WTC11 (cell line): ENCODE results near the gene ALX4. TPM values are rescaled to one million over a fixed set of nuclear protein-coding genes. Genes with fewer than 3 reads are reported as not detected.

Source experiments
- ATAC-seq: fragments of 200-7000 bp; cut with Tn5 transposase; 2 replicates; pipeline ENCODE4 v1.10.0; 2021; ENCODE audit warnings: mild to moderate bottlenecking, moderate library complexity
- CTCF ChIA-PET: fragments of 300-600 bp; sonication (Branson Sonifier 250); formaldehyde crosslinking; loops from one replicate; lab custom pipeline; 2021; ENCODE audit warnings: antibody characterized with exemption; lab: Charles Lee
- POLR2A ChIA-PET: fragments of 350-600 bp; sonication (Branson Sonifier 250); formaldehyde crosslinking; loops from one replicate; lab custom pipeline; 2021; ENCODE audit warnings: antibody characterized with exemption; lab: Charles Lee
- DNase-seq: peaks from one replicate; pipeline ENCODE4 v3.0.0; 2021; ENCODE audit warnings: low spot score
- H3K27ac Mint-ChIP-seq: 2 replicates; pipeline ENCODE4 v1.8.0; 2021; ENCODE audit warnings: mixed read lengths
- H3K27me3 Mint-ChIP-seq: 2 replicates; pipeline ENCODE4 v1.8.0; 2021; ENCODE audit warnings: low read depth, mild to moderate bottlenecking, moderate library complexity, mixed read lengths
- H3K36me3 Mint-ChIP-seq: 2 replicates; pipeline ENCODE4 v1.8.0; 2021; ENCODE audit warnings: mixed read lengths
- H3K4me1 Mint-ChIP-seq: 2 replicates; pipeline ENCODE4 v1.8.0; 2022; ENCODE audit warnings: mixed read lengths
- H3K4me3 Mint-ChIP-seq: 2 replicates; pipeline ENCODE4 v1.8.0; 2021; ENCODE audit warnings: mild to moderate bottlenecking, moderate library complexity, mixed read lengths
- H3K9me3 Mint-ChIP-seq: 2 replicates; pipeline ENCODE4 v1.8.0; 2021; ENCODE audit warnings: mixed read lengths
- ATF1 ChIP-seq: sonication (generic); formaldehyde crosslinking; IDR thresholded peaks from 2 replicates; pipeline ENCODE4 v1.8.1; 2023; ENCODE audit warnings: mild to moderate bottlenecking, moderate library complexity, missing genetic modification reagents
- CBFB ChIP-seq: sonication (generic); formaldehyde crosslinking; IDR thresholded peaks from 2 replicates; pipeline ENCODE4 v1.8.1; 2022; ENCODE audit warnings: mild to moderate bottlenecking, low read depth, missing genetic modification reagents
- ELF4 ChIP-seq: sonication (generic); formaldehyde crosslinking; IDR thresholded peaks from 2 replicates; pipeline ENCODE4 v1.8.1; 2022; ENCODE audit warnings: low read depth, mild to moderate bottlenecking, moderate library complexity, missing genetic modification reagents
- FOXJ3 ChIP-seq: sonication (generic); formaldehyde crosslinking; IDR thresholded peaks from 2 replicates; pipeline ENCODE4 v1.9.0; 2021; ENCODE audit warnings: missing genetic modification reagents, mild to moderate bottlenecking, borderline replicate concordance
- FOXP1 ChIP-seq: sonication (generic); formaldehyde crosslinking; IDR thresholded peaks from 2 replicates; pipeline ENCODE4 v1.8.0; 2022; ENCODE audit warnings: missing genetic modification reagents, mild to moderate bottlenecking, moderate library complexity, borderline replicate concordance
- HMGA2 ChIP-seq: fragments of 250-450 bp; sonication (Bioruptor Pico); IDR thresholded peaks from 2 replicates; pipeline ENCODE4 v1.4.0; 2021; ENCODE audit warnings: mild to moderate bottlenecking, moderate library complexity
- KAT7 ChIP-seq: sonication (generic); formaldehyde crosslinking; IDR thresholded peaks from 2 replicates; pipeline ENCODE4 v1.8.1; 2023; ENCODE audit warnings: missing genetic modification reagents, mild to moderate bottlenecking, borderline replicate concordance
- NFE2L1 ChIP-seq: sonication (generic); formaldehyde crosslinking; IDR thresholded peaks from 2 replicates; pipeline ENCODE4 v1.8.1; 2023; ENCODE audit warnings: missing genetic modification reagents
- PRRX2 ChIP-seq: fragments of 250-450 bp; sonication (Bioruptor Pico); IDR thresholded peaks from 2 replicates; pipeline ENCODE4 v1.8.0; 2021; ENCODE audit warnings: mild to moderate bottlenecking
- RORB ChIP-seq: fragments of 250-450 bp; sonication (Bioruptor Pico); IDR thresholded peaks from 2 replicates; pipeline ENCODE4 v1.9.0; 2021; ENCODE audit warnings: mild to moderate bottlenecking
- SMAD4 ChIP-seq: sonication (generic); formaldehyde crosslinking; IDR thresholded peaks from 2 replicates; pipeline ENCODE4 v1.8.0; 2022; ENCODE audit warnings: mild to moderate bottlenecking, missing genetic modification reagents
- TEAD1 ChIP-seq: sonication (generic); formaldehyde crosslinking; IDR thresholded peaks from 2 replicates; pipeline ENCODE4 v1.8.0; 2022; ENCODE audit warnings: mild to moderate bottlenecking, missing genetic modification reagents
- ZNF121 ChIP-seq: sonication (generic); formaldehyde crosslinking; IDR thresholded peaks from 2 replicates; pipeline ENCODE4 v1.8.0; 2023; ENCODE audit warnings: missing genetic modification reagents
- ZNF317 ChIP-seq: sonication (generic); formaldehyde crosslinking; IDR thresholded peaks from 2 replicates; pipeline ENCODE4 v1.8.1; 2023; ENCODE audit warnings: low read depth, mild to moderate bottlenecking, moderate library complexity, missing genetic modification reagents, borderline replicate concordance
- ZNF396 ChIP-seq: fragments of 250-450 bp; sonication (Bioruptor Pico); IDR thresholded peaks from 2 replicates; pipeline ENCODE4 v1.8.0; 2021; ENCODE audit warnings: mild to moderate bottlenecking, moderate library complexity, borderline replicate concordance
- total RNA-seq: library from RNA; stranded (reverse); gene quantifications from 3 replicates; pipeline ENCODE4 v1.2.3, GENCODE V29; 2021
- TF ChIP-seq, protein P1 (sequence below): fragments of 250-450 bp; sonication (Bioruptor Pico); IDR thresholded peaks from 2 replicates; pipeline ENCODE4 v1.9.0; 2021; ENCODE audit warnings: moderate library complexity, mild to moderate bottlenecking, inconsistent platforms, borderline replicate concordance
- TF ChIP-seq, protein P2 (sequence below): sonication (generic); formaldehyde crosslinking; IDR thresholded peaks from 2 replicates; pipeline ENCODE4 v1.8.0; 2023; ENCODE audit warnings: missing genetic modification reagents, mild to moderate bottlenecking, borderline replicate concordance
- TF ChIP-seq, protein P3 (sequence below): fragments of 250-450 bp; sonication (Bioruptor Pico); conservative IDR thresholded peaks from 2 replicates; pipeline ENCODE4 v1.9.0; 2021; ENCODE audit warnings: mild to moderate bottlenecking
- TF ChIP-seq, protein P4 (sequence below): sonication (generic); formaldehyde crosslinking; IDR thresholded peaks from 2 replicates; pipeline ENCODE4 v1.8.1; 2023; ENCODE audit warnings: mild to moderate bottlenecking, missing genetic modification reagents, moderate library complexity
- TF ChIP-seq, protein P5 (sequence below): sonication (generic); formaldehyde crosslinking; IDR thresholded peaks from 2 replicates; pipeline ENCODE4 v1.8.0; 2022; ENCODE audit warnings: missing genetic modification reagents

ALX4 gene
- total RNA-seq, 1 experiment from 2014 or later: not detected

DNA sequence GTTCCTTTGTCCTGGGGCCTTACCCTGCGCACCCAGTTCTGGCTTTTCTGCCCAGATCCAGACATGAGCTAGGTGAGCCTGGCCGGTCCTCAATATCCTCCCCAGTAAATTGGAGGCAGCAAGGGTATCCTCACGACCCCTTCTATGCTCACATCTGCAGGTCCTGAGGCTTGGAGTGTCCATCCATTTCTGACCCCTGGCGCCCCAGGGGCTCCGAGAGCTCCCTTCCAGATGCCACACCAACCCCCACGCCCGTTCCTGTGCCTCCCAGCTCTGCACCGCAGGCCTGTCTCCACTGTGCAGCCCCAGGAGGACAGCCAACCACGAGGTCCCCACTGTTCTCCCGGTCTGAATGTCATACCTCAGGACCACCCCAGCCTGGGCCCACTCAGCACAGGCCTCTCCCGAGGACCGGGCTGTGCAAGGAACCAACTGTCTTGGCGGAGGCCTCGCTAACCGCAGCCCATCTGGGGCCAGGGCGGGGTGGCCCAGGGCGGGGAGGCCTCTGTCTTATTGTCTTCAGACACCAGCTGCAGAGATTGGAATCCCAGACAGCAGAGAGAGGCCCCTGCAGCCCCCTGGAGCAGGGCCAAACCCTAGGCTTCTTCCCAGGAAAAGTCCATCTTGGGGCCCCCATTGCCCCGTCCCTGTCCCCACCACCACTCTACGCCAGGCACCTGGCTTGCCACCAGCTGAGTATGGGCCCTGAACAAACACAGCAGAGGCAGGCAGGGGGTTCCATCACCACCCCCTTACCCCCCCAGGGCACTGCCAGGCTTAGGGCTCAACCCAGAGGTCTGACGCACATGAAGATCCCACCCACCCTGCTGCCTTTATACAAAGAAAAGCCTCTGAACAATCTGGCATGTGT is 39.3 kb downstream of the ALX4 start (continued):
- TF ChIP-seq ELF4 (CRISPR knock-in tag): no peak
- TF ChIP-seq HMGA2 (CRISPR knock-in tag): no peak
- TF ChIP-seq KAT7 (CRISPR knock-in tag): no peak
- TF ChIP-seq FOXJ3 (CRISPR knock-in tag): no peak
- TF ChIP-seq, protein P1, sequence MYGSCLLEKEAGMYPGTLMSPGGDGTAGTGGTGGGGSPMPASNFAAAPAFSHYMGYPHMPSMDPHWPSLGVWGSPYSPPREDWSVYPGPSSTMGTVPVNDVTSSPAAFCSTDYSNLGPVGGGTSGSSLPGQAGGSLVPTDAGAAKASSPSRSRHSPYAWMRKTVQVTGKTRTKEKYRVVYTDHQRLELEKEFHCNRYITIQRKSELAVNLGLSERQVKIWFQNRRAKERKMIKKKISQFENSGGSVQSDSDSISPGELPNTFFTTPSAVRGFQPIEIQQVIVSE: no peak
- no peak for TF ChIP-seq PRRX2 (CRISPR knock-in tag)
- no peak for TF ChIP-seq TEAD1 (CRISPR knock-in tag)
- TF ChIP-seq, protein P2, sequence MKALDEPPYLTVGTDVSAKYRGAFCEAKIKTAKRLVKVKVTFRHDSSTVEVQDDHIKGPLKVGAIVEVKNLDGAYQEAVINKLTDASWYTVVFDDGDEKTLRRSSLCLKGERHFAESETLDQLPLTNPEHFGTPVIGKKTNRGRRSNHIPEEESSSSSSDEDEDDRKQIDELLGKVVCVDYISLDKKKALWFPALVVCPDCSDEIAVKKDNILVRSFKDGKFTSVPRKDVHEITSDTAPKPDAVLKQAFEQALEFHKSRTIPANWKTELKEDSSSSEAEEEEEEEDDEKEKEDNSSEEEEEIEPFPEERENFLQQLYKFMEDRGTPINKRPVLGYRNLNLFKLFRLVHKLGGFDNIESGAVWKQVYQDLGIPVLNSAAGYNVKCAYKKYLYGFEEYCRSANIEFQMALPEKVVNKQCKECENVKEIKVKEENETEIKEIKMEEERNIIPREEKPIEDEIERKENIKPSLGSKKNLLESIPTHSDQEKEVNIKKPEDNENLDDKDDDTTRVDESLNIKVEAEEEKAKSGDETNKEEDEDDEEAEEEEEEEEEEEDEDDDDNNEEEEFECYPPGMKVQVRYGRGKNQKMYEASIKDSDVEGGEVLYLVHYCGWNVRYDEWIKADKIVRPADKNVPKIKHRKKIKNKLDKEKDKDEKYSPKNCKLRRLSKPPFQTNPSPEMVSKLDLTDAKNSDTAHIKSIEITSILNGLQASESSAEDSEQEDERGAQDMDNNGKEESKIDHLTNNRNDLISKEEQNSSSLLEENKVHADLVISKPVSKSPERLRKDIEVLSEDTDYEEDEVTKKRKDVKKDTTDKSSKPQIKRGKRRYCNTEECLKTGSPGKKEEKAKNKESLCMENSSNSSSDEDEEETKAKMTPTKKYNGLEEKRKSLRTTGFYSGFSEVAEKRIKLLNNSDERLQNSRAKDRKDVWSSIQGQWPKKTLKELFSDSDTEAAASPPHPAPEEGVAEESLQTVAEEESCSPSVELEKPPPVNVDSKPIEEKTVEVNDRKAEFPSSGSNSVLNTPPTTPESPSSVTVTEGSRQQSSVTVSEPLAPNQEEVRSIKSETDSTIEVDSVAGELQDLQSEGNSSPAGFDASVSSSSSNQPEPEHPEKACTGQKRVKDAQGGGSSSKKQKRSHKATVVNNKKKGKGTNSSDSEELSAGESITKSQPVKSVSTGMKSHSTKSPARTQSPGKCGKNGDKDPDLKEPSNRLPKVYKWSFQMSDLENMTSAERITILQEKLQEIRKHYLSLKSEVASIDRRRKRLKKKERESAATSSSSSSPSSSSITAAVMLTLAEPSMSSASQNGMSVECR (CRISPR knock-in tag): no peak
- no peak for TF ChIP-seq FOXP1 (CRISPR knock-in tag)
- TF ChIP-seq ZNF317 (CRISPR knock-in tag): no peak
- TF ChIP-seq RORB (CRISPR knock-in tag): no peak
- TF ChIP-seq CBFB (CRISPR knock-in tag): no peak
- no peak for TF ChIP-seq ZNF121 (CRISPR knock-in tag)
- TF ChIP-seq, protein P3, sequence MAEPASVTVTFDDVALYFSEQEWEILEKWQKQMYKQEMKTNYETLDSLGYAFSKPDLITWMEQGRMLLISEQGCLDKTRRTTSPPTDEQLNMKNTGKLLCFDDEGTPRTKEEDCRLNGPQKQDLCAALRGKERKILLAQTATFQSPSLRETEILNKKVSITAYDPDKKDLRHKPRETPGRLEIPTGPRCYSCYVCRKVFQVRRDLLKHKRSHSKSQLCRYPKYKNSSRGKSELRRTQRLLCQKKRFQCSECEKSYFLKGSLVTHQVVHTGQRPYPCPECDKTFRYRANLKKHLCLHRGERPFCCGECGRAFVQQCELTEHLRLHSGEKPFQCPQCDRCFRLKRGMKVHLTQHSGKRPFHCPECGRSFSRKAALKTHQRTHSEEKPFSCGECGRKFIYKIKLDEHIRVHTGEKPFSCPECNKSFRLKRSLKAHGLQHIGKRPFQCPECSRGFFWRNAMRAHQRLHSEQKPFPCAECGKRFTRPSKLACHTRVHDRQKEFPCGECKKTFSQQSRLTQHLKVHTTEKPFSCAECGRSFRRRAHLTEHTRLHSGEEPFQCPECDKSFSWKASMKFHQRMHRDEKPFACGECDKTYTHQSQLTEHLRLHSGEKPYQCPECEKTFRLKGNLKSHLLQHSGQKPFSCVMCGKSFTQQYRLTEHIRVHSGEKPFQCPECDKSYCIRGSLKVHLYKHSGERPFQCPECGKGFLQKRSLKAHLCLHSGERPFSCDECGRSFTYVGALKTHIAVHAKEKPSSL (CRISPR knock-in tag): no peak

DNA sequence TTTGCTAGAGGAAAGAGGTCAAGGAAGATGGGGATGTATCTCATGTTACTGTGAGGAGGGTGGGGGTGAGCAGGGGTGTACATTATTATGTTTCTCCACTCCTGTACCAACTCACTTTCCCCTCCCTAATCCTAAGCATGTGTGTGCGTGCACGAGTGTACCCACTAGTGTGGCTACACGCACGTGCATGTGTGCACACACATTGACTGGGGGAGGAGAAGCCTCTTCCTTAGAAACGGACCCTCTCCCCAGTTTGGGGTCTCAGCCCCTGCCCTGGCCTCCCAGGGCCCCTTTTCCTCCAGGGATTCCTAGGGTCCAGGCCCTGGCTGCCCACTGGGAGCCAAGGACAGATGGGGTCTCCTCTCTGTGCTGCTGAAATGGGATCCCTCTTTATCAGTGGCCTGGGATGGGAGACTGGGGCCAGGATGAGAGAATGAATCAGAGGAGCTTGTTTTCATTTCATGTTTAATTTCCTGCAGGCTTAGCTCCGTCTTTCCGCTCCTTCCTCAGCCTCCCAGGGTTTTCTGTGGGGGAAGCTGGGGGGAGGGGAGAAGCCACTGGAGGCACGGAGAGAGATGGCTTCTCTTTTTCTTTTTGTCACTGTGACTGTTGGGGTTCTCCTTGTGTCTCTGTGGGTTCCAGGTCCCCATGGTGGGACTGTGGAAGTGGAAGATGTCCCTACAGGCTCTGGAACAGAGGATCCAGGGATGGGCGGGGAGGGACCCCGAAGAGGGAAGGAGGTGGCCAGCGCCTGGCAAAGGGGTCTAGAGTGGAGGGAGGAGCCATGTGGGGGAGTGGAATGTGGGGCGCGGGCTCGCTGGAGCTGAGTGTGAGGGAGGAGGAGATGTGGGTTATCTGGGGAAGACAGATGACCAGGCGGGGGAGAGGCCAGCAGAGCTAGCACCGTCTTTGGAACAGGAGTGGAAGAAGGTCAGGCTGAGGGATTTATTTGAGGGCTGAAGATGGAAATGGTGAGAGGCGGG is 40.3 kb downstream of the ALX4 start:
- Mint-ChIP-seq H3K9me3 (0 out of 2 replicates have a peak, but pooled peaks cover 3% of the 10 kb centered on the region), H3K4me1 (no peaks in the 10 kb centered on the region), H3K4me3 (no peak overlapping the region), H3K27me3 (no peaks in the 10 kb centered on the region), H3K27ac (no peak overlapping the region), H3K36me3 (no peaks in the 10 kb centered on the region)
- DNase-seq (no peak), ATAC-seq (no peak; the same call in 1 of the 2 replicates)
- CTCF ChIA-PET: interaction anchor here (0.6 kb wide), 1 partner anchor 254 kb away, joined by 3 read pairs; no protein-coding TSS in a partner anchor
- POLR2A ChIA-PET: no interaction called here
- TF ChIP-seq FOXP1 (CRISPR knock-in tag): no peak
- TF ChIP-seq ELF4 (CRISPR knock-in tag): no peak
- TF ChIP-seq, protein P1: no peak
- TF ChIP-seq SMAD4 (CRISPR knock-in tag): no peak
- no peak for TF ChIP-seq NFE2L1 (CRISPR knock-in tag)
- TF ChIP-seq ZNF396 (CRISPR knock-in tag): no peak
- TF ChIP-seq ATF1 (CRISPR knock-in tag): no peak
- TF ChIP-seq, protein P4, sequence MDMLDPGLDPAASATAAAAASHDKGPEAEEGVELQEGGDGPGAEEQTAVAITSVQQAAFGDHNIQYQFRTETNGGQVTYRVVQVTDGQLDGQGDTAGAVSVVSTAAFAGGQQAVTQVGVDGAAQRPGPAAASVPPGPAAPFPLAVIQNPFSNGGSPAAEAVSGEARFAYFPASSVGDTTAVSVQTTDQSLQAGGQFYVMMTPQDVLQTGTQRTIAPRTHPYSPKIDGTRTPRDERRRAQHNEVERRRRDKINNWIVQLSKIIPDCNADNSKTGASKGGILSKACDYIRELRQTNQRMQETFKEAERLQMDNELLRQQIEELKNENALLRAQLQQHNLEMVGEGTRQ (CRISPR knock-in tag): no peak
- TF ChIP-seq, protein P5, sequence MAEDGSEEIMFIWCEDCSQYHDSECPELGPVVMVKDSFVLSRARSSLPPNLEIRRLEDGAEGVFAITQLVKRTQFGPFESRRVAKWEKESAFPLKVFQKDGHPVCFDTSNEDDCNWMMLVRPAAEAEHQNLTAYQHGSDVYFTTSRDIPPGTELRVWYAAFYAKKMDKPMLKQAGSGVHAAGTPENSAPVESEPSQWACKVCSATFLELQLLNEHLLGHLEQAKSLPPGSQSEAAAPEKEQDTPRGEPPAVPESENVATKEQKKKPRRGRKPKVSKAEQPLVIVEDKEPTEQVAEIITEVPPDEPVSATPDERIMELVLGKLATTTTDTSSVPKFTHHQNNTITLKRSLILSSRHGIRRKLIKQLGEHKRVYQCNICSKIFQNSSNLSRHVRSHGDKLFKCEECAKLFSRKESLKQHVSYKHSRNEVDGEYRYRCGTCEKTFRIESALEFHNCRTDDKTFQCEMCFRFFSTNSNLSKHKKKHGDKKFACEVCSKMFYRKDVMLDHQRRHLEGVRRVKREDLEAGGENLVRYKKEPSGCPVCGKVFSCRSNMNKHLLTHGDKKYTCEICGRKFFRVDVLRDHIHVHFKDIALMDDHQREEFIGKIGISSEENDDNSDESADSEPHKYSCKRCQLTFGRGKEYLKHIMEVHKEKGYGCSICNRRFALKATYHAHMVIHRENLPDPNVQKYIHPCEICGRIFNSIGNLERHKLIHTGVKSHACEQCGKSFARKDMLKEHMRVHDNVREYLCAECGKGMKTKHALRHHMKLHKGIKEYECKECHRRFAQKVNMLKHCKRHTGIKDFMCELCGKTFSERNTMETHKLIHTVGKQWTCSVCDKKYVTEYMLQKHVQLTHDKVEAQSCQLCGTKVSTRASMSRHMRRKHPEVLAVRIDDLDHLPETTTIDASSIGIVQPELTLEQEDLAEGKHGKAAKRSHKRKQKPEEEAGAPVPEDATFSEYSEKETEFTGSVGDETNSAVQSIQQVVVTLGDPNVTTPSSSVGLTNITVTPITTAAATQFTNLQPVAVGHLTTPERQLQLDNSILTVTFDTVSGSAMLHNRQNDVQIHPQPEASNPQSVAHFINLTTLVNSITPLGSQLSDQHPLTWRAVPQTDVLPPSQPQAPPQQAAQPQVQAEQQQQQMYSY (CRISPR knock-in tag): no peak
